PFSK-1 (cell line): Measurements from ENCODE around the gene MAZ.

Experiments
- POLR2AphosphoS5 ChIP-seq: IDR thresholded peaks from 2 replicates; pipeline ENCODE4 v1.6.1; 2012; ENCODE audit warnings: low read depth, mild to moderate bottlenecking, control low read depth, low read length, moderate library complexity
- REST ChIP-seq, 2 experiments: IDR thresholded peaks; 2 replicates each; pipeline versions ENCODE4 v1.6.1 to v1.8.0; 2011 to 2012; ENCODE audit warnings: low read depth in 2 of 2, low read length in 2 of 2, control low read depth in 1 of 2, inconsistent platforms in 1 of 2, mild to moderate bottlenecking in 1 of 2, moderate library complexity in 1 of 2; ENCODE audit not compliant: insufficient read depth in 1 of 2
- SIN3A ChIP-seq: IDR thresholded peaks from 2 replicates; pipeline ENCODE4 v1.6.1; 2012; ENCODE audit warnings: mild to moderate bottlenecking, low read length, moderate library complexity, borderline replicate concordance; ENCODE audit not compliant: insufficient read depth
- TAF1 ChIP-seq: IDR thresholded peaks from 2 replicates; pipeline ENCODE4 v1.6.1; 2012; ENCODE audit warnings: low read length, control low read depth, borderline replicate concordance; ENCODE audit not compliant: insufficient read depth

GRCh38 chr16:29809031-29809747 lies 2.9 kb downstream of the MAZ start:
- TF ChIP-seq SIN3A (no peak), POLR2AphosphoS5 (no peak), TAF1 (no peak), REST (IDR thresholded peaks at IDR 0.05; ENCODE audit: insufficient read depth in 1 of 2, low read depth in 2 of 2, low read length in 2 of 2) (no peak)
